ENCODE results near the gene PNMT. TPM values are rescaled to one million over a fixed set of nuclear protein-coding genes. Genes with fewer than 3 reads are reported as not detected.

Gene PNMT
- total and polyA plus RNA-seq, 2 of the 13 experiments (the other 11 are each of a cell fraction or from before 2014, with no cell fraction given), result 0.25 TPM; not detected in 1

DNA sequence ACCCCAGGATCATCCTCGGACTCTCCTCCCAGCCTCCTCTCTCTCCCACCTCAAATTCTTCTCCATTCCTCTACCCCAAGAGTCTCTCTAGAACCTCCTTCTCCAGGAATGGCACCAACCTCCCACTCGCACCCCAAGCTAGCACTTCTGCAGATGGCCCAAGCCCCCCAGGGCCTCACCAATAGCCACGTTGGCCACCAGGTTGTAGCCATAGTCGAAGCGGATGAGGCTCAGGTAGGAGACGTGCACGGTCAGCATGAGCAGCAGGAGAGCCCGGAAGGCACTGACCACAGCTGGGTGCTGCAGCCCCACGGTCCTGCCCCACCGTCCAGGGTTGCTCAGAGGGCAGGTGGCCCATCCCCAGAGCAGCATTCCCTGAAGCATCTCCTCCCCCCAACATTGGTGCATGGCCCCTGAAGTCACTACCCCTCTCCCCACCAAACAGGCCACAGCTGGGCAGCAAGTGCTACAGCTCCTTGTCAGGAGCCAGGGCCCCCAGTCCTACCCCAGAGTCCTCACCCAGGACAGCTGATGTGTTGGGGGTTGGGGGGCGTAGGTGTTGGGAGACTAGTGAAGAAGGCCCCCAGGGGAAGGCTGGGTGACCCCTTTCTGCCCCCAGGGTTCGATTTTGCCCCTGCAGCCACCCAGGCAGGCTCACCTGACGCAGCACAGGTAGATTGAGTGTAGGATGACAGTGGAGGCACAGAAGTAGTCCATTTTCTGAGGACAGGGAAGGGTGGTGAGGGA lies 5.3 kb downstream of the PNMT start (continued):
- TF ChIP-seq, protein P1, sequence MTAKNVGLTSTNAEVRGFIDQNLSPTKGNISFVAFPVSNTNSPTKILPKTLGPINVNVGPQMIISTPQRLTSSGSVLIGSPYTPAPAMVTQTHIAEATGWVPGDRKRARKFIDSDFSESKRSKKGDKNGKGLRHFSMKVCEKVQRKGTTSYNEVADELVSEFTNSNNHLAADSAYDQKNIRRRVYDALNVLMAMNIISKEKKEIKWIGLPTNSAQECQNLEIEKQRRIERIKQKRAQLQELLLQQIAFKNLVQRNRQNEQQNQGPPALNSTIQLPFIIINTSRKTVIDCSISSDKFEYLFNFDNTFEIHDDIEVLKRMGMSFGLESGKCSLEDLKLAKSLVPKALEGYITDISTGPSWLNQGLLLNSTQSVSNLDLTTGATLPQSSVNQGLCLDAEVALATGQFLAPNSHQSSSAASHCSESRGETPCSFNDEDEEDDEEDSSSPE (CRISPR knock-in tag; IDR thresholded peaks at IDR 0.05), result no peak
- TF ChIP-seq FUBP1 (CRISPR knock-in tag; IDR thresholded peaks at IDR 0.05; ENCODE audit: borderline replicate concordance) (no peak), USF2 (IDR thresholded peaks at IDR 0.05; ENCODE audit: low read depth, low read length) (no peak), USF2 (CRISPR knock-in tag; IDR thresholded peaks at IDR 0.05; ENCODE audit: borderline replicate concordance) (peak; percentile 4; the same call in 1 of the 2 replicates)

DNA sequence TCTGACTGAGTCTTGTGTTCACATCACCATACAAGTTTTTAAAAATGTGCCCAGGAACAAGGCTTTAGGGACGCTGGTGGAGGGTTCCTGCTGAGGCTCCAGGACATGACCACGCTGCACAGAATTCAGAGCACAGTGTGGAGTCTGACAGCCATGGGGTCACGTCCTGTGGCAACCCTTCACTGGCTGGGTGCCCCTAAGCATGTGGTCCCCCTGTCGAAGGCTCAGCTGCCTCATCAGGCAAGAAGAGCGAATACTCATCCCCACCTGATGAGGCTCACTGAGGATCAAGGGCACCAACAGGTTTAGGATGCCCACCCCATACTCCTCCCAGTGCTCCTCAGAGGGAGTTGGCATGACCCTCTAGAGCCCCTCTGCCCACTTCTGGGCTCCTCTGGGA lies 5.9 kb downstream of the PNMT start:
- DNase-seq (ENCODE audit: low spot score), result no peak
- no peak for FAIRE-seq
- ATAC-seq, result no peak
- in situ Hi-C loops (cut with HindIII; ENCODE audit: extremely low pct_ligation_motif_present, low pct_unique_long_range_greater_than_20kb), result loop anchor here (5.0 kb wide), 2 partner anchors 52 to 78 kb away; no protein-coding TSS in a partner anchor
- Histone ChIP-seq H3K4me1 (ENCODE audit: insufficient read depth, low read length) (peaks cover 86% of the 10 kb centered on the region), H2AFZ (ENCODE audit: low read length) (no peak overlapping the region), H3K9ac (ENCODE audit: insufficient read depth, low read depth, low read length) (peak overlapping the region; percentile 19; the same call in 1 of the 2 replicates), H3K36me3 (replicated peaks in 1 of 2; ENCODE audit: control insufficient read depth in 1 of 2, insufficient read depth in 2 of 2, low read length in 2 of 2) (no peaks in the 10 kb centered on the region), H4K20me1 (ENCODE audit: insufficient read depth, low read length) (no peaks in the 10 kb centered on the region), H3K79me2 (ENCODE audit: insufficient read depth, low read length) (no peaks in the 10 kb centered on the region), H3K9me3 (ENCODE audit: low read length) (no peaks in the 10 kb centered on the region), H3K4me2 (ENCODE audit: low read depth, low read length) (peak overlapping the region; percentile 55), H3K27ac (ENCODE audit: extremely low read length, insufficient read depth, low read length) (peak overlapping the region; percentile 62), H3K4me3 (replicated peaks in 1 of 3; ENCODE audit: insufficient read depth in 1 of 3, low read depth in 2 of 3, low read length in 3 of 3) (no peak overlapping the region), H3K27me3 (ENCODE audit: control insufficient read depth in 1 of 2, insufficient read depth in 2 of 2, low read length in 2 of 2) (peaks cover 6 to 24% of the 10 kb centered on the region in 2 experiments; a peak in 4 of 5 replicates)
- ChIA-PET POLR2A (interaction anchor here (0.6 to 9.4 kb wide), 13 partner anchors 8 to 77 kb away, joined by 3 to 96 read pairs (median 5); partner anchors contain the start of genes ERBB2, GRB7, MIEN1 and PGAP3), CTCF (ENCODE audit: low intra/inter-chr PET ratio, low total read pairs) (interaction anchor here (8.5 kb wide), 1 partner anchor 53 kb away, joined by 136 read pairs; no protein-coding TSS in a partner anchor)
- intact Hi-C loops (cut with micrococcal nuclease; ENCODE audit: unreplicated experiment), result loop anchor here (5.0 kb wide), 1 partner anchor 78 kb away; no protein-coding TSS in a partner anchor
- no TSS peak for BruUV-seq (replicated peaks)
- 72% methylated on average over 3 of the region's 5 CpGs for WGBS (ENCODE audit: low lambda C conversion rate)
- 0 out of 2 replicates have a peak, but pooled peaks have one; percentile 30 for TF ChIP-seq MZF1 (CRISPR knock-in tag; IDR thresholded peaks at IDR 0.05; ENCODE audit: borderline replicate concordance)
- TF ChIP-seq ZNF674 (CRISPR knock-in tag; IDR thresholded peaks at IDR 0.05; ENCODE audit: low read depth), result peak; percentile 46; the same call in 1 of the 2 replicates
- TF ChIP-seq, protein P2, sequence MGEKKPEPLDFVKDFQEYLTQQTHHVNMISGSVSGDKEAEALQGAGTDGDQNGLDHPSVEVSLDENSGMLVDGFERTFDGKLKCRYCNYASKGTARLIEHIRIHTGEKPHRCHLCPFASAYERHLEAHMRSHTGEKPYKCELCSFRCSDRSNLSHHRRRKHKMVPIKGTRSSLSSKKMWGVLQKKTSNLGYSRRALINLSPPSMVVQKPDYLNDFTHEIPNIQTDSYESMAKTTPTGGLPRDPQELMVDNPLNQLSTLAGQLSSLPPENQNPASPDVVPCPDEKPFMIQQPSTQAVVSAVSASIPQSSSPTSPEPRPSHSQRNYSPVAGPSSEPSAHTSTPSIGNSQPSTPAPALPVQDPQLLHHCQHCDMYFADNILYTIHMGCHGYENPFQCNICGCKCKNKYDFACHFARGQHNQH (CRISPR knock-in tag; IDR thresholded peaks at IDR 0.05), result no peak
- TF ChIP-seq ZNF225 (CRISPR knock-in tag; IDR thresholded peaks at IDR 0.05), result 0 out of 2 replicates have a peak, but pooled peaks have one; percentile 22
- no peak for TF ChIP-seq ZNF264 (CRISPR knock-in tag; IDR thresholded peaks at IDR 0.05)
- TF ChIP-seq ZNF713 (CRISPR knock-in tag; IDR thresholded peaks at IDR 0.05), result 0 out of 2 replicates have a peak, but pooled peaks have one; percentile 53
- no peak for TF ChIP-seq ZMYM3 (CRISPR knock-in tag; IDR thresholded peaks at IDR 0.05)
- TF ChIP-seq ZNF781 (CRISPR knock-in tag; IDR thresholded peaks at IDR 0.05; ENCODE audit: borderline replicate concordance, not compliant biosample characterization), result no peak
